ENCODE results near the gene MED9. TPM values are rescaled to one million over a fixed set of nuclear protein-coding genes. Genes with fewer than 3 reads are reported as not detected.

MED9 gene
- total and polyA plus RNA-seq, 2 of the 8 experiments (the other 6 are each of a cell fraction or from before 2014, with no cell fraction given): 15.8 to 19.7 TPM

DNA sequence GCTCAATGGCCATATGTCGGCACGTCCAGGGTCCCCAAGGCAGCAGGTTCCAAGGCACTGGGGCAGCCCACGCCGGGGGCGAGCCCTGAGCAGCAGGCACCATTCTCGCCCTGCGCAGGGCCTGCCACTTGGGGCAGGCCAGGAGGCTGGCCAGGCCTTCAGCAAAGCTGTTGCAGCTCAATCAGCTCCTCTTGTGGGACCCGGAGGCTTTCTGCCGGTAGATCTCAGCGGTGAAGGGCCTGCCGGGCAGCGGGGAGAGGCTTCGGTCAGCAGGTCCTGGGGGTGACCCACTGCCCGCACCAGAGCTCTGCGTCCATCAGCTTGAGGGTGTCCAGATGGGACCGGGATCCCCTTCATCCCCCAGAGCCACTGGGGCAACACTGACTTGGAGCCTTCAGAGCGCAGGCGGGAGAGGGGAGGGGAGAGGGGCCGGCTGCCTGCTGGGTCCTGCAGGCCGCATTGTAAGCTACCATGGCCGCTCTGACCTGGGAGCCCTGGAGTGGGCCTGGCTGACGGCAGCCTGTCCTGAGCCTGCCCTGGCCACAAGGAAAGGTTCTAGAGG is 28.9 kb downstream of the MED9 start:
- Histone ChIP-seq H3K4me3 (ENCODE audit: extremely low read depth in 1 of 4, insufficient read depth in 2 of 4, low read depth in 3 of 4, low read length in 4 of 4) (no peak overlapping the region), H3K56ac (replicated peaks; ENCODE audit: insufficient read length, low read depth, low read length) (no peak overlapping the region), H3K9me3 (ENCODE audit: insufficient read depth in 2 of 2, low read depth in 1 of 2, low read length in 1 of 2) (no peaks in the 10 kb centered on the region), H2BK12ac (ENCODE audit: low read depth, low read length) (no peak overlapping the region), H3K4me1 (replicated peaks in 1 of 4; ENCODE audit: control insufficient read depth in 3 of 4, insufficient read depth in 4 of 4, low read length in 3 of 4) (peaks cover 0 to 2% (median 0%) of the 10 kb centered on the region in 4 experiments; a peak in 1 of 7 replicates), H2BK120ac (replicated peaks; ENCODE audit: low read depth, low read length) (no peak overlapping the region), H4K20me1 (replicated peaks in 1 of 2; ENCODE audit: control insufficient read depth in 1 of 2, insufficient read depth in 2 of 2, low read length in 2 of 2) (peaks cover 0 to 2% of the 10 kb centered on the region in 2 experiments), H2AK5ac (ENCODE audit: low read depth, low read length) (no peak overlapping the region), H3K27ac (ENCODE audit: low read depth, low read length) (no peak overlapping the region), H2BK15ac (ENCODE audit: low read length) (no peak overlapping the region), H3K27me3 (replicated peaks in 1 of 4; ENCODE audit: control insufficient read depth in 3 of 4, extremely low read depth in 1 of 4, insufficient read depth in 3 of 4, low read length in 3 of 4) (no peaks in the 10 kb centered on the region; a peak in 1 of 7 replicates), H3K18ac (ENCODE audit: extremely low read depth, low read length) (no peak overlapping the region), H2BK20ac (ENCODE audit: low read length) (no peak overlapping the region), H3K4me2 (ENCODE audit: insufficient read depth in 1 of 2, low read depth in 2 of 2, low read length in 2 of 2) (no peak overlapping the region), H3K14ac (ENCODE audit: insufficient read length) (no peak overlapping the region), H3K36me3 (ENCODE audit: control insufficient read depth in 2 of 4, insufficient read depth in 4 of 4, low read length in 3 of 4) (no peaks in the 10 kb centered on the region), H3K9ac (replicated peaks in 1 of 4; ENCODE audit: extremely low read depth in 1 of 4, low read depth in 3 of 4, low read length in 3 of 4) (no peak overlapping the region), H4K91ac (replicated peaks; ENCODE audit: insufficient read length, low read length) (no peak overlapping the region), H4K8ac (ENCODE audit: extremely low read depth, insufficient read depth, low read length) (peak overlapping the region; percentile 71), H3K4ac (replicated peaks; ENCODE audit: insufficient read length, low read depth, low read length) (no peak overlapping the region), H3K23me2 (ENCODE audit: low read depth, low read length) (no peaks in the 10 kb centered on the region), H3K79me1 (ENCODE audit: low read depth, low read length) (no peaks in the 10 kb centered on the region), H4K5ac (ENCODE audit: insufficient read length, low read depth, low read length) (no peak overlapping the region), H3K23ac (ENCODE audit: insufficient read length) (no peak overlapping the region), H3K79me2 (ENCODE audit: control insufficient read depth in 1 of 2, insufficient read depth in 2 of 2, low read length in 2 of 2) (no peaks in the 10 kb centered on the region), H2BK5ac (ENCODE audit: low read depth, low read length) (0 out of 2 replicates have a peak overlapping the region, but pooled peaks have one; percentile 9), H2AFZ (ENCODE audit: low read length) (no peak overlapping the region)
- DNase-seq (ENCODE audit: low read depth in 1 of 2, low spot score in 2 of 2): no peak
- FAIRE-seq: no peak
- ChIA-PET CTCF (ENCODE audit: partially characterized antibody) (interaction anchor here (0.7 to 5.1 kb wide), 9 partner anchors 9 to 150 kb away, joined by 3 to 40 read pairs (median 7); partner anchors contain the start of gene RASD1), POLR2A (ENCODE audit: partially characterized antibody) (interaction anchor here (1.4 to 2.2 kb wide), 2 partner anchors 10 to 66 kb away, joined by 4 to 6 read pairs; partner anchors contain the start of gene RASD1)
- TF ChIP-seq, protein P1, sequence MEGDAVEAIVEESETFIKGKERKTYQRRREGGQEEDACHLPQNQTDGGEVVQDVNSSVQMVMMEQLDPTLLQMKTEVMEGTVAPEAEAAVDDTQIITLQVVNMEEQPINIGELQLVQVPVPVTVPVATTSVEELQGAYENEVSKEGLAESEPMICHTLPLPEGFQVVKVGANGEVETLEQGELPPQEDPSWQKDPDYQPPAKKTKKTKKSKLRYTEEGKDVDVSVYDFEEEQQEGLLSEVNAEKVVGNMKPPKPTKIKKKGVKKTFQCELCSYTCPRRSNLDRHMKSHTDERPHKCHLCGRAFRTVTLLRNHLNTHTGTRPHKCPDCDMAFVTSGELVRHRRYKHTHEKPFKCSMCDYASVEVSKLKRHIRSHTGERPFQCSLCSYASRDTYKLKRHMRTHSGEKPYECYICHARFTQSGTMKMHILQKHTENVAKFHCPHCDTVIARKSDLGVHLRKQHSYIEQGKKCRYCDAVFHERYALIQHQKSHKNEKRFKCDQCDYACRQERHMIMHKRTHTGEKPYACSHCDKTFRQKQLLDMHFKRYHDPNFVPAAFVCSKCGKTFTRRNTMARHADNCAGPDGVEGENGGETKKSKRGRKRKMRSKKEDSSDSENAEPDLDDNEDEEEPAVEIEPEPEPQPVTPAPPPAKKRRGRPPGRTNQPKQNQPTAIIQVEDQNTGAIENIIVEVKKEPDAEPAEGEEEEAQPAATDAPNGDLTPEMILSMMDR (IDR thresholded peaks at IDR 0.05; ENCODE audit: control extremely low read depth in 1 of 3, insufficient read depth in 1 of 3, low read depth in 1 of 3, low read length in 3 of 3): peak in 1 of 3 experiments; percentile 24; a peak in 1 of 4 replicates
- TF ChIP-seq KDM1A (IDR thresholded peaks at IDR 0.05; ENCODE audit: borderline replicate concordance, low read length) (peak; percentile 35; the same call in 1 of the 2 replicates), KDM4A (IDR thresholded peaks at IDR 0.05; ENCODE audit: low read depth, low read length, severe bottlenecking) (no peak)
- WGBS, 2 experiments (ENCODE audit: extremely low coverage in 1 of 2, insufficient coverage in 1 of 2, insufficient read length in 1 of 2, insufficient replicate concordance in 2 of 2, low coverage in 1 of 2, low lambda C conversion rate in 2 of 2, missing lambda C conversion rate in 1 of 2): 91% methylated on average over 14 of the region's 22 CpGs; no CpG with 5 or more reads in 1 of the 2 experiments
